HG03025 (cell line): ENCODE data around the gene PNPLA5.
"Not testable (repeated sequence)": the region's sequence is repeated elsewhere in the genome, so short reads cannot be mapped to it uniquely, and the experiment has no call there.

Source experiments
- ATAC-seq: cut with Tn5 transposase; IDR thresholded peaks from one replicate; pipeline ENCODE4 v1.9.1; 2021; ENCODE audit warnings: mild to moderate bottlenecking, moderate library complexity; ENCODE audit not compliant: unreplicated experiment, low FRiP score

The PNPLA5 gene

GRCh38 chr22:43903033-43903432 lies 11.2 kb upstream of the PNPLA5 start:
- ATAC-seq = not testable (repeated sequence)

GRCh38 chr22:43901976-43902643 lies 10.3 kb upstream of the PNPLA5 start:
- ATAC-seq = no peak

GRCh38 chr22:43900206-43900605 lies 8.4 kb upstream of the PNPLA5 start:
- ATAC-seq = no peak

- ATAC-seq = no peak
Measured at GRCh38 chr22:43897751-43898261, 6.0 kb upstream of the PNPLA5 start.

DNA sequence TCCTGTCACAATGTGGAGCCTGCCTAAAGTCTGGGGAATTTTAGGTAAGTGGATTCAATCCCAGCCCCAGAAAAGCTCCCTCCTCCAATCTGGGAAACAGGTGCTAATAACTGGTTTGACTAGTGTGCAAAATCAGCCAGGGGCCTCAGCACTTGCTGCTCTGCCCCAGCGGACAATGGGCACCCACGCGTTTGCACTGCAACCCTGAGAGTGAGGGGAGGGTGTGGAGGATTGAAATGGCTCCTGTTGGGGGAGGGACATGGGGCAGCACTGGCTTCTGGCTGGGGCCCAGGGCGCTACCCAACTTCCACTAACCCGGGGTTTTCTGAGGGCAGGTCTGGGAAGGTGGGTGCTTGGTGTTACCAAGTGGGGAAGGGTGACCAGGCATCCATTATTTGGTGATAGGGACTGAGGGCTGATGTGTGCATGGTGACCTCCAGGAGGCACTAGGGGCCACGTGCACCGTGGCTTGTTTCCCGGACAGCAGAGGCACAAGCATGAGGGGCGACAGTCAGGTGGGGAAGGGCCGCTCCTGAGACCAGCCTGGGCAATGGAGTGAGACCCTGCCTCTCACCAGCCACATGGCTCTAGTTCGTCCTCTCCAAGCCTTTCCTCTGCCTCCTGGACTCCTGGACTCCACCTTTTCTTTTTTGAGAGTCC lies 4.3 kb upstream of the PNPLA5 start:
- ATAC-seq = no peak

- no peak for ATAC-seq
Measured at GRCh38 chr22:43894122-43894521, 2.3 kb upstream of the PNPLA5 start.

DNA sequence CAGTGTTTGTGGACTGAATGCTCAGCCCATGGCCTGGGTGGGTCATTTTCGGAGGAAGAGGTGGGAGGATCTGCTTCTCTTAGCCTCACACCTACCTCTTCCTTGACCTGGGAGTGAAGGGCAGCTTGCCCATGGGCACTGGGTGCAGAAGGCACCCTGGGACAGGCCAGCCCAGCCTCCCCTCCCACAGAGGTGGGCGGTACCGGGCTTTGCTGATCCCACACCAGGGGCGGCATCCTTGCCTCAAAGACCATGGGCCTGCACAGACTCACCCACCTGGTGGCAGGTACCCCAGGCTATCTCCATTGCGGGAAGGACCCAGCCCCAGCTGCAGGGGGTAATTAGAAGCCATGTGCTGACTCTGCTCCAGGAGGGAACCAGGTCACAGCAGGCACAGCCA lies 1.5 kb upstream of the PNPLA5 start:
- no peak for ATAC-seq

DNA sequence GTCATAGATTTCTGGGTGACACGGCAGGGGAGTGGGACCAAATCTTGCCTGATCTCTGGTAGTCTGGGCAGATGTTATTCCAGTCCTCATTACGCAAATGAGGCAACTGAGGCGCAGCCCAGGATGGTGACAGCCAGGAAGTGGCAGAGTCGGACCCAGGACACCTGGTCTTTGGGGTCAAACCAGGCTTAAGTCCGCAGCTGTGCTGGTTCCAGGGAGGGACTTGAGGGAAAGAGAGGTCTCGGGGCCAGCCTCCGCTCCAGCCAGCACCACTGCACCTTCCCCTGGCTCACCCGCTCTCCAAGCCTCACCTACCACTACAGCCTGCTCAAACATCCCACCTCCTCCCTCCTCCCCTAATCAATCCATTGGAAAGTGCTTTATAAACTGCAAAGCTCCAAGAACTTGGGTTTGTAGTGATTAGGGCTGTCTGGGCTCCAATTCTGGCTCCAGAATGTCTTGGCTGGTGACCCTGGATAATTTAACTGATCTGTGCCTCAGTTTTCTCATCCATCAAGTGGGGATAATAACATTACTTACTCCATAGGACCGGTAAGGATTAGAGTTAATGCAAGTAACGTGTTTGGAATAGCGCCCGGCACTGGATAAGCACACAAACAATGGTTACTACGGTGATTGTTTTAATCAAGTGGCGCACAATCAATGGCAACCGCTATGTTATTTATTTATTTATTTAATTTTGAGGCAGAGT lies 526 bp upstream of the PNPLA5 start:
- no peak for ATAC-seq

GRCh38 chr22:43890901-43891331 lies 897 bp downstream of the PNPLA5 start:
- ATAC-seq = no peak

DNA sequence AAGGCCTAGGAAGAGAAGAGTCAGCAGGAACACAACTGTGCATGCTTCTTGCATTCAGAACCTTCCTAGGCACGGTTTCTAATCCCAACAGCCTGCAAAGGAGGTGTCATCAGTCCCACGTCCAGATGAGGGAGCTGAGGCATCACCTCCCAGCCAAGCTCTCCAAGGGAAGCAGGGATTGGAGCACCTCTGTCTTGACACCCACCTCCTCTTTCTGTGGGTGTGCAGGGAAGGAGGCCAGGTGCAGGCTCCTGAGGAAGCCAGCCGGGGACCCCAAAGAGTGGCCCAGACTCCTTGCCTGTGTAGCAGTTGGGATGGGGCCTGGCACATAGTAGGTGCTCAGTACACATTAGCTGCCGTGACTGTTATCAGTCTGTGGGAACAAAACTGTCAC lies 2.0 kb downstream of the PNPLA5 start:
- no peak for ATAC-seq

GRCh38 chr22:43889201-43889859 lies 2.5 kb downstream of the PNPLA5 start:
- no peak for ATAC-seq

GRCh38 chr22:43888740-43889139 lies 3.1 kb downstream of the PNPLA5 start:
- ATAC-seq = no peak

DNA sequence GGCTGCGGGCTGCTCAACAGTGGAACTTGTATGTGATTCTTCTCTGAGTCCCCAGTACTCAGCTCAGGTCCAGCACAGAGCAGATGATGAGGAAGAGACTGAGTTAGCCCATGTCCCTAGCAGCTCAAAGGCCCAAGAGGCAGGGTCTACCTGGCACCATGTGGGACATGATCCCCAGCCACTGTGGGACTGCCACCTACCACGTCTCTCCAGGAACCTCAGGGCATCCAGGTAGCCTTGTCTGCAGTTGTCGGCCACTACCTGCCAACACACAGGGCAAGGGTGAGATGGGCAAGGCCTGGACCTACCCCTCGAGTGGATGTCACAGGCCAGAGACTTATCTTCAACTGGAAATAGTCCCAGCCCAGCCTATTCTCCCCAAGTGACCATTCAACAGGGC lies 4.4 kb downstream of the PNPLA5 start:
- no peak for ATAC-seq

GRCh38 chr22:43886231-43886630 lies 5.6 kb downstream of the PNPLA5 start:
- no peak for ATAC-seq

- ATAC-seq = no peak
Measured at GRCh38 chr22:43885786-43886185, 6.0 kb downstream of the PNPLA5 start.

DNA sequence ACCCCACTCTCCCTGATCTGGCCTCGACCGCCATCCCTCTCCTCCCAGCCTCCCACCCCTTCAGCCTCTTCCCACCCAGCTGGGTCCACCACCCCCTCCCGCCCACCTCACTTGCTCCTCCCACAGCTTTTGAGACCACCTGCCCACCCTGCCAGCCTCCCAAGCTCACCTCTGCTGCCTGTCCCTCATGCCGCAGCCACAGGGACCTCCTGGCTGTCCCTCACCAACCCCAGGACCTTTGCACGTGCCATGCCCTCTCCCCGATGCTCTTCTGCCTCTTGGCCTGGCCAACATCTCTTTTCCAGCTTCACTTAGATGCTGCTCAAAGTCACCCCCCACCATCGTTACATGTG lies 6.5 kb downstream of the PNPLA5 start:
- no peak for ATAC-seq

- no peak for ATAC-seq
Measured at GRCh38 chr22:43884600-43885318, 7.1 kb downstream of the PNPLA5 start.

- no peak for ATAC-seq
Measured at GRCh38 chr22:43883719-43884415, 7.9 kb downstream of the PNPLA5 start.

- no peak for ATAC-seq
Measured at GRCh38 chr22:43883012-43883661, 8.7 kb downstream of the PNPLA5 start.
